Central memory CD4-positive, alpha-beta T cell (primary cell): ENCODE measurements around the gene PLA2G6.
"Not testable (repeated sequence)": the region's sequence is repeated elsewhere in the genome, so short reads cannot be mapped to it uniquely, and the experiment has no call there.

Source experiments
- DNase-seq: peaks from one replicate; pipeline ENCODE4 v3.0.0; 2022

Gene PLA2G6

DNA sequence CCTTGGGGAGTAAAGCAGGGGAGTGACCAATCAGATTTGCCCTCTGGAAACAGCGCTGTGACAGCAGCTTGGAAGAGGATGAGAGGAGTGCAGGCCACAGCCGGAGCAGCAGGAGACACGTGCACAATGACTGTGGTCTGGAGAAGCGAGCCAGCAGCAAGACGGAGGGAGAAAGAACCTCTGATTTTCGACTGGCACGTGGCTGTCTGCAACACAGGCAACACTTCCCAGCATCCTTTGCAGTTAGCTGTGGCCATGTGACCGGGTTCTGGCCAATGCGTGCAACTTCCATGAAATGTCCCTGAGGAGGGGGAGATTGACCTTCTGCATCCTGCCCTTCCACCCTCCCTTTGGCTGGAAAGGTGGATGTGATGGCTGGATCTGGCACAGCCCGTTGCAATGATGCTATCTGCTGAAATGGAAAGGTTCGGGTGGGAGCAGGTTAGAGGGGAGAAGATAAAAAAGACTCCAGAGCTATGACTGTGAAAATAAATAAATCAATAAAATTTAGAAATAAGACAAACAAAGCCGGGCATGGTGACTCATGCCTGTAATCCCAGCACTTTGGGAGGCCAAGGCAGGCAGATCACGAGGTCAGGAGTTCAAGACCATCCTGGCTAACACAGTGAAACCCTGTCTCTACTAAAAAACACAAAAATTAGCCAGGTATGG, 15.6 kb downstream of the PLA2G6 start:
- DNase-seq, result no peak

DNA sequence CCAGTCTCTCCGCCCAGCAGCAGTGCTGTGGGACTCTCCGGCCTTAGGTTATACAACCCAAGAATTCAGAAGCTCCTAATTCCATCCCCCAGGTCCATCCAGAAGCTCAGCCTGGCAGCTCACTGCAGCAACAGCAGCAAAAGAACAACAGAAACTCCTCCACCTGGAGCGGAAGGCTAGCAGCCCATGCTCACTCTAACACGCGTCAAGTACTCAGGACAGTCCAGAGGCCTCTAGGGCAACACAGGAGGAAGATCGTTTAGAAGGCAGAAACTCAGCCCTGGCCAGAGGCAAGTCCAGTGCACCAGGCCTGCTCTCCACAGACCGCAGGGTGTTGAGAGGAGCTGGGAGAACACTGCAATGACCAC, 17.1 kb downstream of the PLA2G6 start:
- no peak for DNase-seq

DNA sequence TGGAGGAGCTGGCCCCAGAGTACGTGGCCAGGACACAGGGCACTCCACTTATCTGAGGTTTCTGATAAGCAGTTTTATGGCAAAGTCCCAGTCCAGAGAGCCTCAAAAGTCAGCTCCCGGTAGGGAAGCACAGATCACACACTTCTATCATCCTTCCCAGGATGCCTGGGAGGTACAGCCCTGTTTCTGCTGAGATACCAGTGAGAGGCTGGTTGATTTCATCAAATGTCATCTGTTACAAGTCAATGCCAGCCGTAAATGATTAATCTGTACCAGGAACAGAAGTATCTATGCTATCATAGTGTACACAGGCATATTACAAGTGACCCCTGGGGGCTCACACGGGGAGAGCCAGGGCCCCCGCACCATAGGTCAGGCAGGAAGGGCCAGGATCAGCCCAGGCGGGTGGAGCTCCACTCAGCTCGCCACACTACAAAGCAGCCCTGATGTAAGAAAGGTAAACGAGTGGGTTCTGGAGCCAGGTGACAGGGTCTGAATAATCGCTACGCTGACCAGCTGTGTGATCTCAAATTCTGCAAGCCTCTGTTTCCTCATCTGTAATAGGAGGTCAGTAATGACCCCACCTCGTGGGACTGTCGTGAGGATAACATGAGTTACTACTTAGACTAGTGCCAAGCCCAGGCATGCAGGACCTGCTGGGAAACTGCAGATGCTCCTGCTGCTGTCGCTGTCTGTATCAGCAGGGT, 17.6 kb downstream of the PLA2G6 start:
- DNase-seq, result no peak

DNA sequence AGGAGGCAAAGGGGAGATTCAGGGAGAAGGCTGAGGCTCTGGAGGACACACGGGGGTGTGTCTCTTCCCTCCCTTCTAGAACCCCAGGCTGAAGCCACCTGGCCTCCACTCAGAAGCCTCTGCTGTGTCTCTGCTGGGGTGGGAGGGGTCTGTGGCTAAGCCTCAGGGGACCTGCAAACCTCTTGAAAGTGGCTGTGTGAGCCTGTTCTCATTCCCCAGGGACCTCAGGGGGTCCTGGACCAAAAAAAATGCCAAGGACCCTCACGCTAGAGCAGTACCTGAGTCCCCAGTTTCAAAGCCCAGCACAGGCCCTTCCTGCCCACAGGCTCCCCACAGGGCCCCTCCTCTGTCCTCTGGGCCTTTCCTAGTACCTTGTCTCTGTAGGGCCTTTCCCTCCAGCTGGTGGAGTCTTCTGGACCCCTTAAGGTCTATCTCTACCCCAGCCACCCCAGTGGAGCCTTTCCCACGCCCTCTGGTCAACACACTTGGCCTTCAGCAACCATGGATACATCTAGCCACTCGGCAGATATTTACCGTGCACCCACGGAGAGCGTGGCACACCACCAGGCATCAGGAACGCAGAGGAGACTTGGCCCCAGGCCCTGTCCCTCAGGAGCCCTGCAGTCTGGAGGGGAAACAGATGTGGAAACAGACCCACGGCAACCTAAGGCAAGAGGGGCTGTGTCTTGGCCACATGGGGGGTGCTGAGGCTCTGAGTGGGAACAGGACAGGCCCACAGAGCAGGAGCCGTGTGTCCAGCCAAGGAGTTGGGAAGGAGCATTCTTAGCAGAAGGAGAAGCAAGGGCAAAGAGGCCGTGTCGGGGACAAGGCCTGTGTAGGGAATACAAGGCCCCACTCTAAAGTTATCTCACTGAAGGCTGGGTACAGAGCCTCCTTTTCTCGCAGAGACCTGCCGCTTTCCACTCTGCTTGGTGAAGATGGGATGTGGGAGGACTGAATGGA, 18.5 kb downstream of the PLA2G6 start:
- no peak for DNase-seq

DNA sequence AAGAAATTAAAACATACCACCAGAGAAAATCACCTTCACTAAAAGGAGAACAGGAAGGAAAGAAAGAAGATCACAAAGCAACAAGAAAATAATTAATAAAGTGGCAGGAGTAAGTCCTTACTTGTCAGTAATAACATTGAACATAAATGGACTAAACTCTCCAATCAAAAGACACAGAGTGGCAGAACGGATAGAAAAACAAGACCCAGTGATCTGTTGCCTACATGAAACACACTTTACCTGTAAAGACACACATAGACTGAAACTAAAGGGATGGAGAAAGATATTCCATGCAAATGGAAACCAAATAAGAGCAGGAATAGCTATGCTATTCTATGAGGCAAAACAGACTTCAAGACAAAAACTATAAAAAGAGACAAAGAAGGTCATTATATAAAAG, 25.9 kb downstream of the PLA2G6 start:
- no peak for DNase-seq

DNA sequence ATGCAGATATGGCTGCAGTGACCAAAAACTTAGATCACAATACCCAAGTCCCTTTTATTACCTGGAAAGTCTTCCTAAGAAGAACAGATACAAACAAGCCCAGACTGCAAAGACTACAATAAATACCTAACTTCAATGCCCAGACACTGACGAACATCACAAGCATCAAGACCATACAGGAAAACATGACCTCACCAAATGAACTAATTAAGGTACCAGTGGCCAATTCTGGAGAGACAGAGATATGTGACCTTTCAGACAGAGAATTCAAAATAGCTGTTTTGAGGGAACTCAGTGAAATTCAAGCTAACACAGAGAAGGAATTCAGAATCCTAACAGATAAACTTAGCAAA, 27.1 kb downstream of the PLA2G6 start:
- not testable (repeated sequence) for DNase-seq

DNA sequence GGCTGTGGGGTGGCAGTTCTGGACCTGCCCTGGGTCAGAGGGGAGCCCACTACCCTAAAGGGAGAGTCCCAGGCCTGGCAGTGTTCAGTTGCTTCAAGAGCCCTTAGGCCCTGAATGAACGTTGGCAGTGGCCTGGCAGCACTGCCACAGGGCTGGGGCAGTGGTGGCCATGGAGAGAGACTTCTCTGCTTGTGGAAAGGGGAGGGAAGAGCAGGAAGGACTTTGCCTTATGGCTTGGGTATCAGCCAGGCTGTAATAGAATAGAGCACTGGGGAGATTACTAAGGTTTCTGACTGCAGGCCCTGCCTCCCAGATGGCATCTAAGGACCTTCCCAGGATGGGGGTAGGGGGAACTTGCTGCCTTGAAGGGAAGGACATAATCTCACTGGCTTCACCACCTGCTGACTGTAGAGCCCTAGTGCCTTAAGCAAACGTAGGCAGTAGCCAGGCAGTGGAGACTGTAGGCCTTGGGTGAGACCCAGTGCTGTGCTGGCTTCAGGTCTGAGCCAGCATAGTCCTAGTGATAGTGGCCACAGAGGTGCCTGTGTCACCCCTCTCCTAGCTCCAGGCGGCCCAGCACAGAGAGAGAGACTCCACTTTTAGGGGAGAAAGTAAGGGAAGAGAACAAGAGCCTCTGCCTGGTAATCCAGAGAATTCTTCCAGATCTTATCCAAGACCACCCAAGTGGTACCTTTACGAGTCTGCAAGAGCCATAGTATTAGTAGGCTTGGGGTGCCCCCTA, 27.6 kb downstream of the PLA2G6 start:
- no peak for DNase-seq

DNA sequence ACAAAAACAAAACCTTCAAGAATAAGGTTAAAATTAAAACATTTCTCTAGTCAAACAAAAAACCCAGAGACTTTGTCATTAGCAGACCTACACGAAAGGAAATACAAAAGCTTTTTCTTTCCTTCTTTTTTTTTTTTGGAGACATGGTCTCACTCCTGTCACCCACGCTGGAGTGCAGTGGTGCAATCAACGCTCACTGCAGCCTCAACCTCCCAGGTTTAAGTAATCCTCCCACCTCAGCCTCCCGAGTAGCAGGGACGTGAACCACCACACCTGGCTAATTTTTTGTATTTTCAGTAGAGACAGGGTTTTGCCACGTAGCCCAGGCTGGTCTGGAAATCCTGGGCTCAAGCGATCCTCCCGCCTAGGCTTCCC, 30.5 kb downstream of the PLA2G6 start:
- no peak for DNase-seq

DNA sequence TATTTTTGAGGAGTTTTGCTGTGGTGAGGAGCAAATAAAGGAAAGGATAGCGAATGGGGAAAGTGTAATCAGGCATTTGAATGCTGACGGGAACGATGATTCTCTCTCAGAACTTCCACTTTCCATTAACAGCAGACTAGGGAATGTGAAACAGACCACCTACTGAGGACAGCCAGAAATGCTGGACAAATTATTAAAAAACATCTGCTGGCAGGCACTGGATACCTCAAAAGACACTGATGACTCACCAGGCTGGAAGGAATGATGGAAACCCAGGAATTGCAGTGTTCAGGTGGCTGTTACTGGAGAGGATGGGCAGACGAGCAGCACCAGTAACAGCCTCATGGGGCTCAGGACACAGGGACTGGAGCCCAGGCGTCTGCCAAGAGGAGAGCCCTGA, 33.4 kb downstream of the PLA2G6 start:
- no peak for DNase-seq

DNA sequence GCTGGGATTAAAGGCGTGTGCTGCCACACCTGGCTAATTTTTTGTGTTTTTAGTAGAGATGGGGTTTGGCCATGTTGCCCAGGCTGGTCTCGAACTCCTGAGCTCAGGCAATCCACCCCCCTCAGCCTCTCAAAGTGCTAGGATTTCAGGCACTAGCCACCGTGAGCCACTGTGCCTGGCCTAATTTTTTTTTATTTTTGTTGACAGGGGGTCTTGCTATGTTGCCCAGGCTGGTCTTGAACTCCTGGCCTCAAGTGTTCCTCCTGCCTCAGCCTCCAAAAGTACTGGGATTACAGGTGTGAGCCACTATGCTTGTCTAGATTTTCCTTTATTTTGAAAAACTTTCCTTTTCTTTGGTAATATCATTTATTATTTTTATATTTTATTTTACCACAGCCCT, 35.5 kb downstream of the PLA2G6 start:
- not testable (repeated sequence) for DNase-seq

DNA sequence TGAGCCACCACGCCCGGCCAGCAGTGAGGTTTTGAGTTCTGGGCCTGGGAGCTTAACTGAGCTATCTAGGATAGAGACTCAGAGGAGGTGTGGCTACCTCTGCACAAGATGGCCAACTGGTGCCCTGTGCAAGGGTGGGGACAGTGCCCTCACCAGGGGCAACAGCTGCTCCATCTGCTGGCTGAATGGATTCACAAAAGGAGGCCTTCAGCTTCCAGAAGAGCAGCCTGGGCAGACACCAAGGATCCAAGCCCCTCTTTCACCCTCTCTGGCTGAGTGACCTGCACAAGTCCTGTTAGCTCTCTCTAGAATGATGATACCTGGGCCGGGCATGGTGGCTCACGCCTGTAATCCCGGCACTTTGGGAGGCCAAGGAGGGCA, 37.6 kb downstream of the PLA2G6 start:
- DNase-seq, result no peak

DNA sequence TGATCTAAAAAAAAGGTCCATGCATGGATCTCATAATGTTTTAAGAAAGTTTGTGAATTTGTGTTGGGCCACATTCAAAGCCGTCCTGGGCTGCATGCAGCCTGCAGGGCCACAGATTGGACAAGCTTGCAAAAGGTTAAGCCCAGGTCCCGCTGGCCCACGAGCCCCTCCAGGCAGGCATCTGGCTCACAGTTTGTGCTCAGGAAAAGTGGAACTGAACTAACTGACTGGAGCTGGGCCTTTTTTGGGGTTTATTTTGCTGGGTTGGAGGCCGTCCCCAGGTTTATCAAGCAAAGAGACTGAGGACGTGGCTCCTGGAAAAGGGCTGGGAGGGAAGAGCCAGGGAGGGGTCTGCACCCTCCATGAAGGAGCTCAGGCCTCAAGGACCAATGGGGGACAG, 39.0 kb downstream of the PLA2G6 start:
- DNase-seq, result no peak

DNA sequence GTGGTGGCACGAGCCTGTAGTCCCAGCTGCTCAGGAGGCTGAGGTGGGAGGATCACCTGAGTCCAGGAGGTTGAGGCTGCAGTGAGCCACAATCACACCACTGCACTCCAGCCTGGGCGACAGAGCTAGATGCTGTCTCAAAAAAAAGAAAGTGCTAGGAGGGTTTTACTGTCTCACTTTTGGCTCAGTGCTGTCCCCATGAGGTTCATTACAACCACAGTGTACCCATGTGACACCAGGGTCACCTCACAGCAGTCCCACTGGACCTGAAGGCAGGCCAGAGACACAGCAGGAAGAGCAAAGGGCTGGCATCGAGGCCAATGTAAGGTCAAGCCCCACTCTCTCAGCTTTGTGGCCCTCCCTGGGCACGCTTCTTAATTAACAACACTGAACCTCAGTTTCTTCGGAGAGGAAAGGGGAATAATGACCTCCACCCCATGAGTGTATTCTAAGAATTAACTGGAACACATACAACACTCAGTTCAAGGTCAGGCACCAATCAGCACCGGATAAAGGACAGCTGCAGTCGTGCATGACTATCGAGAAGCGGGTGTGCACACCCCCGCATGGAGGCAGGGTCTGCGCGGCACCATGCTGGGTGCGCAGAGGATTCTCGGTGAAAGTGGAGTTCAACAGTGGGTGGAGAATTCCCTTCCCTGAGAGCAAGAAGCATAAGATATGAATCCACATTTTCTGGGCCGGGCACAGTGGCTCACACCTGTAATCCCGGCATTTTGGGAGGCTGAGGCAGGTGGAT, 40.2 kb downstream of the PLA2G6 start:
- DNase-seq, result no peak

DNA sequence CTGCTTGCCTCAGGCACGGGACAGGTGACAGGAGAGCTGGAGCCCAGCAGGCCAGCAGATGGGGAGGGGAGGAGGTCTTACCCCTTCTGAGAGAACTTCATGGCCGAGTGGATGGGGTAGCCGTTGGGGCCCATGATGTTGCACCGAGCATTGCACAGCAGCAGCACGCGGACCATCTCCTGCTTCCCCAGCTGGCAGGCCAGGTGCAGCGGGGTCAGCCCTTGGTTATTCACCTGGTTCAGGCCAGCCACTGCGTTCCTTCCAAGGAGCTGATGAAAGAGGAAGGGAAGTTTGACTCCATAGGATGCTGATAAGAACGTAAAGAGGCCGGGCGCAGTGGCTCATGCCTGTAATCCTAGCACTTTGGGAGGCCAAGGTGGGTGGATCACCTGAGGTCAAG, 41.7 kb downstream of the PLA2G6 start:
- DNase-seq, result no peak

DNA sequence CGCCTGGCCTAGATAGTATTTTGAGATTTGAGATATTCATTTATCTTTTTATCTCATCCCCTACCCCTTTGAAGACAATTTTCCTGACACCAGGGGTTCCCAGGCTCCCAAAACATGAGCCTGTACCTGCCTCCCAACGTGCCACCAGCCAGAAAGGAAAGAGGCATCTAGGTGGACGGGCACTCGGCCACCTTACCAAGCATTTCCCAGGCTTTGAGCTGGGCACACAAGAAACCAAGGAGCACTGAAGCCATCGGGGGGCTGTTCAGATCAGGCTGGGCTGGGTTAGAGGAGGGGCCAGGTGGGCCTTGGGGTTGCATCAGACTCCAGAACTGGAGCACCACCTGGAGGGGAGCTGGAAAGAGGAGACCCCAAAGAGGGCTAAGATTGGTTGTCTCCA, 42.7 kb downstream of the PLA2G6 start:
- DNase-seq, result no peak

DNA sequence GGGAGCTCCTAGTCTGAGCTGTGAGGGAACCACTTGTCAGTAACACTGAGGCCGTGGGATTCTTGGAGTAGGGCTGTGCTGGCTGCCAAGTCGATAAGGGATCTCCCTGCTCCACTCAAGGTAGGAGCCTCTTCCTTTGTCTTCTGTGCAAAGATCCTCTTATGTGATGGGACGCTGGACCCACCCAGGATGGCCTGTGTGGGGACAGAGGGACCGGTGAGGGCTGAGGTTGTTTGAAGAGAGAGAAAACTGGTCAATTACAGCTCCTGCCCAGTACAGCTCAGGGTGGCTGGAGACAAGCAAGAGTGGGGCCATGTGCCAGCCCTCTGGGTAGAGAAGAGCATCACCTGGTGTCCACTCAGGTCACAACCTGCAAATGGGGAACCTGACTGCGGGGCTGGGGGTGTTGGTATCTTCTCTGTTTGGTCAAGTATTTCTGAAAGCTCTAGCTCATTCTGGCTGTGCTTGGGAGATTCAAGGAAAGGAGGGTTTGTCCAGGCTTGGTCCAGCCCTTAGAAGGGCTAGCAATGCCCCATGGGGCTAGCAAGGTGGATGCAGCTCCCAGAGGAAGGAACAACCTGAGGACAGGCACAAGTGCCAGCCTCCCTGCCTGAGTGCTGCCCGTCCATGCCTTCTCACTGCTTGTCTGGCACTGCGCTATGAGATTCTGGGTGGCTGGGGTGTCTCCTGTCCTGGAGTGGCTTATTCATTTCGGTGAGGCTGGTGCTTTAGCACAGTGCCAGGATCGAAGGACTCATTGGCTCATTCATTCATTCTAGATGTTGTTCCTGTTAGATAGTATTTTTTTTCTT, 43.5 kb downstream of the PLA2G6 start:
- no peak for DNase-seq

DNA sequence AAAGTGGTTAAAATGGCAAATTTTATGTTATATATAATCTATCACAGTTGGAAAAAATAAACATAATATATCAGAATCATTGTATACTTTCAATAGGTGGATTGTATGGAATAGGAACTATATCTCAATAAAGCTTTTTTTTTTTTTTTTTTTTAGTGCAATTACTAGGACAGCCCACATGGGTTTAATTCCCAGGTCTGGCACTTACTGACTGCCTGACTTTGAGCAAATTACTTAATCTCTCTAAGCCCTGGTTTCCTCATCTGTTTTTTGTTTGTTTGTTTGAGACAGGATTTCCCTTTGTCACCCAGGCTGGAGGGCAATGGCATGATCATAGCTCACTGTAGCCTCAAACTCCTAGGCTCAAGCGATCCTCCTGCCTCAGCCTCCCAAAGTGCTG, 45.0 kb downstream of the PLA2G6 start:
- no peak for DNase-seq

DNA sequence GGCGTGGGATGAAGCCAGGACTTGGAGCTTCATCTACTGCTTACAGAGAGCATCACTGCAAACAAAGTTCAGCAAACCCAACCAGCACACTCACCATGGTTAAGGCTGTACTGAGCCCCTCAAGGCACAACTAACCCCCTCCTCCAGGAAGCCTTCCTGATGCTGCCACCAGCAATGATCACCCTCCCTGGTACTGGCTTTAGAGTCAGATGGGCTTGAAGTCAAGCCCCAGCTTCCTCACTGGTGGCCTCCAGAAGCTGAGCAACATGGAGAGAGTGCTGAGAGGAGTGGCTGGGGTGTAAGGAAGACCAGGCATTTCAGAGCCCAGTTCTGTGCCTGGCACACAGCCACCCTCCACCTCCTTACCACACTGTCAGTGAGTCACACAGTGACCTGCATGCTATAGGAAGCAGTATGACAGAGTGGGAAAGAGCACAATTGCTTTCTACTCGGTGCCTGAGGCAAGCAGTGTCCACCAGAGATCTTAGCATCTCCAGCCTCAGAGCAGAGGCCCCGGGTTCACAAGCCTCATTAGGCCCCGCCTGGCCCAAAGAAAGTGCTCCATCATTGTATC, 46.4 kb downstream of the PLA2G6 start:
- no peak for DNase-seq

DNA sequence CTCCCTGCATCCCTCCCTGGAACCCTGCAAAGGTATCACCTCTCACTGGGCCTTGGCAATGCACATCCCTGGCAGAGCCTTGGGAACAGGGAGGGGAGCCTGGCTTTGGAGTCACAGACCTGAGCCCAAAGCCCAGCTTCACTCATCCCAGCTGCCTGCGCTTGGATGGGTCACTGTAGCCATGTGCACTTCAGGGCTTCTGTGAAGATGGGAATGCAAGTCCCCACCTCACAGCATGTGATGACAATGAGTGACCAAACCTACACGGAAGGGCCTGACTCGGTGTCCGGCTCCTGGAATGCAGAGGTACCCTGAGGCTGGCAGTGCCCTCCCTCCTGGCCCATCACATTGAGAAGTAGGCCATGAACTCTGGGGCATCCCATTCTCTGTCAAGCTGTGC, 48.3 kb downstream of the PLA2G6 start:
- no peak for DNase-seq

DNA sequence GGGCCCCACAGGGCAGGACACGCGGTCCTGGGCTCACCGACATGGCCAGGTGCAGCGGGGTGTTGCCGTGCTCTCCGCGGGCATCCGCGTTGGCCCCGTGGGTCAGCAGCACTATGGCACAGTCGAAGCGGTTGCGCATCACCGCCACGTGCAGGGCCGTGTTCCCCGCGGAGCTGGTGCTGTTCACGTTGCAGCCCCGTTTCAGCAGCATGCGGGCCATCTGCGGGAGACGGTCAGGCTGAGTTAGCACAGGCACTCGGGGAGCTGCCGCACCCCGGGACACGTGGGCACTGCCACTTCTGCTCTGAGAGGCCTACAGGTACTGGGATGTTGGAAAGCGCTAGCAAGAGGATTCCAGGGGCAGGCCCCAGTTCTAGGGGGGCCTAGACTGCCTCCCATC, 48.8 kb downstream of the PLA2G6 start:
- no peak for DNase-seq

DNA sequence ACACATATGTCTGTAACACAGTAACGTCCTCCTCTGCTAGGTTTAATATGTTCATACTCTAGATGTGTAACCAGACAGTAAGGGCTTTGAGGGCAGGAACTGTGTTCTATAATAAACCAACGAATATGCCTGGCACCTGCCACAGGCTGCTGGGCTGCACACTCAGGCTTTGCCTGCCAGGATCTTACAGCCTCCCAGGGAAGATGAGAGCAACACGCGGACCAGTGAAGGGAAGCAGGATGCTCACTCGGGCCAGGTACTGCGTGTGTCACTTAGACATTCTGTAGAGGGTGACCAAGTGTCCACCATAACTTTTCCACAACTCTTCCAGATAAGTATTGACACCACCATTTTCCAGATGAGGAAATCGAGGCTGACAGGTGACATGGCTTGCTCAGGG, 49.5 kb downstream of the PLA2G6 start:
- no peak for DNase-seq
